OCI-LY1 (cell line): ENCODE data around the gene TRMT61A.

Source experiments
- H2AFZ ChIP-seq: fragments of 200-600 bp; sonication (generic), shearing (Covaris generic); 2 replicates; pipeline ENCODE4 v1.6.0; 2014; ENCODE audit warnings: antibody characterized with exemption, mild to moderate bottlenecking, low read length
- H3F3A ChIP-seq: fragments of 200-600 bp; sonication (generic), shearing (Covaris generic); 2 replicates; pipeline ENCODE4 v1.6.0; 2014; ENCODE audit warnings: mild to moderate bottlenecking, antibody characterized with exemption, low read length, moderate library complexity; ENCODE audit not compliant: insufficient read depth
- H3K27ac ChIP-seq: fragments of 200-600 bp; sonication (generic); 2 replicates; pipeline ENCODE4 v1.5.1; 2014; ENCODE audit warnings: low read length, mixed run types, mild to moderate bottlenecking, low read depth; ENCODE audit not compliant: poor library complexity, severe bottlenecking
- H3K27me3 ChIP-seq: fragments of 200-600 bp; sonication (generic); 2 replicates; pipeline ENCODE4 v1.6.0; 2014; ENCODE audit warnings: antibody characterized with exemption, mild to moderate bottlenecking, low read length, moderate library complexity; ENCODE audit not compliant: insufficient read depth
- H3K36me3 ChIP-seq: fragments of 200-600 bp; sonication (generic); 2 replicates; pipeline ENCODE4 v1.6.1; 2014; ENCODE audit warnings: mild to moderate bottlenecking, antibody characterized with exemption, low read length, moderate library complexity, mixed read lengths; ENCODE audit not compliant: insufficient read depth
- H3K4me1 ChIP-seq: fragments of 200-600 bp; sonication (generic); 2 replicates; pipeline ENCODE4 v1.5.1; 2014; ENCODE audit warnings: mild to moderate bottlenecking, low read length, moderate library complexity; ENCODE audit not compliant: insufficient read depth, severe bottlenecking
- H3K4me2 ChIP-seq: fragments of 200-600 bp; sonication (generic), shearing (Covaris generic); 2 replicates; pipeline ENCODE4 v1.6.1; 2014; ENCODE audit warnings: low read length
- H3K4me3 ChIP-seq: fragments of 200-600 bp; sonication (generic); 2 replicates; pipeline ENCODE4 v1.5.1; 2014; ENCODE audit warnings: low read length, low read depth, mild to moderate bottlenecking, mixed read lengths; ENCODE audit not compliant: poor library complexity, severe bottlenecking
- H3K79me2 ChIP-seq: fragments of 200-600 bp; shearing (Covaris generic); 2 replicates; pipeline ENCODE4 v1.6.1; 2016; ENCODE audit warnings: mixed run types, low read length, mixed read lengths; ENCODE audit not compliant: insufficient read depth
- H3K9ac ChIP-seq: fragments of 200-600 bp; sonication (generic), shearing (Covaris generic); 2 replicates; pipeline ENCODE4 v1.6.1; 2014; ENCODE audit warnings: mild to moderate bottlenecking, low read length, mixed read lengths
- H3K9me2 ChIP-seq: fragments of 200-600 bp; sonication (generic), shearing (Covaris generic); 2 replicates; pipeline ENCODE4 v1.6.1; 2014; ENCODE audit warnings: low read depth, mild to moderate bottlenecking, low read length, mixed read lengths
- H3K9me3 ChIP-seq: fragments of 200-600 bp; shearing (Covaris generic); 2 replicates; pipeline ENCODE4 v1.6.1; 2014; ENCODE audit warnings: low read length, mixed read lengths
- H4K20me1 ChIP-seq: fragments of 200-600 bp; sonication (generic), shearing (Covaris generic); 2 replicates; pipeline ENCODE4 v1.6.0; 2016; ENCODE audit warnings: mild to moderate bottlenecking, low read length; ENCODE audit not compliant: insufficient read depth
- EZH2 ChIP-seq: fragments of 200-600 bp; sonication (generic), shearing (Covaris generic); IDR thresholded peaks from 2 replicates; pipeline ENCODE4 v1.8.0; 2017; ENCODE audit warnings: borderline replicate concordance, mixed run types, mild to moderate bottlenecking, antibody characterized with exemption, low read length, moderate library complexity, mixed read lengths
- TF ChIP-seq, protein P1 (sequence below): fragments of 200-600 bp; sonication (generic), shearing (Covaris generic); IDR thresholded peaks from 2 replicates; pipeline ENCODE4 v1.5.1; 2017; ENCODE audit warnings: mild to moderate bottlenecking, antibody characterized with exemption, low read length, moderate library complexity, mixed read lengths

Gene TRMT61A

DNA sequence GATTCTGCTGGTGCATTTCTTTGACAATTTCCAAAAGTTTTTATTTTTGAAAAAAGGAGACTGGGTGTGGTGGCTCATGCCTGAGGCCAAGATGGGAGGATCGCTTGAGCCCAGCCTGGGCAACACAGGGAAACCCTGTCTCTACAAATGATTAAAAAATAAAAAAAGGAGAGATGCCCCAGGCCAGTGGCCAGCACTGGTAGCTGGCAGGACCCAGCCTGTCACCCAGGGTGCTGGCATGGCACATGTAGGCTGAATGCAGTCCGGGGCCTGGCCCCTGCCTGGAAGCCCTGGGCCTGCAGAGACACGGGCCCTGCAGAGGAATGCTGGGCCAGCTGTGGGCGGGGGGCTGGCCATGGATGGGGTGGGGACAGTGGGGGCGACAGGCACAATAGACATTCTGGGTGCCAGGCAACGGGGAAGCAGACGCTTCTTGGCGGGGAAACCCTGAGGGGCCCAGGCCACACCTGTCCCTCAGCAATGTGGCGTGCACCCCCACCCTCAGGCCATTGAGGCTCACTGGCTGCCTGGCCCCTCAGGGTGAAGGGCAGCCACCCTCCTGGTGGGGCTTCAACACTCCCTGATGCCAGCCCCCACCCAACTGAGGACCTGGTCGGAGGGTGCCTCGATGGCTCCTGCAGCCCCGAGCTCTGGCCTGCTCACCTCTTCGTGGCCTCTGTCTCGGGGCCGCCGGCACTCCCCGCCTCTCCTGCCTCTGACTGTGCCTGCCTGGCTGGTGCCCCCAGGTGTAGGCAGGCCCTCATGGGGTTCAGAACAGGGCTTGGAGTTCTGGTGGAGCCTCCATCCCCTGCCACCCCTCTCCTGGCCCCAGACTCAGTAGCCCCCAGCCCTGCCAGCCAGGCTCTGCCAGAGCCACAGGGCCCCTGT, 12.1 kb downstream of the TRMT61A start:
- Histone ChIP-seq H3K27me3 (0 out of 2 replicates have a peak, but pooled peaks cover 6% of the 10 kb centered on the region), H3K4me1 (no peaks in the 10 kb centered on the region), H3K9me2 (no peaks in the 10 kb centered on the region), H3K4me2 (no peak overlapping the region), H3K4me3 (no peak overlapping the region), H3K79me2 (no peaks in the 10 kb centered on the region), H3K27ac (no peak overlapping the region), H2AFZ (no peak overlapping the region), H3K36me3 (no peaks in the 10 kb centered on the region), H3K9ac (no peak overlapping the region), H3F3A (no peaks in the 10 kb centered on the region), H4K20me1 (no peaks in the 10 kb centered on the region), H3K9me3 (no peaks in the 10 kb centered on the region)
- no peak for TF ChIP-seq EZH2
- TF ChIP-seq, protein P1, sequence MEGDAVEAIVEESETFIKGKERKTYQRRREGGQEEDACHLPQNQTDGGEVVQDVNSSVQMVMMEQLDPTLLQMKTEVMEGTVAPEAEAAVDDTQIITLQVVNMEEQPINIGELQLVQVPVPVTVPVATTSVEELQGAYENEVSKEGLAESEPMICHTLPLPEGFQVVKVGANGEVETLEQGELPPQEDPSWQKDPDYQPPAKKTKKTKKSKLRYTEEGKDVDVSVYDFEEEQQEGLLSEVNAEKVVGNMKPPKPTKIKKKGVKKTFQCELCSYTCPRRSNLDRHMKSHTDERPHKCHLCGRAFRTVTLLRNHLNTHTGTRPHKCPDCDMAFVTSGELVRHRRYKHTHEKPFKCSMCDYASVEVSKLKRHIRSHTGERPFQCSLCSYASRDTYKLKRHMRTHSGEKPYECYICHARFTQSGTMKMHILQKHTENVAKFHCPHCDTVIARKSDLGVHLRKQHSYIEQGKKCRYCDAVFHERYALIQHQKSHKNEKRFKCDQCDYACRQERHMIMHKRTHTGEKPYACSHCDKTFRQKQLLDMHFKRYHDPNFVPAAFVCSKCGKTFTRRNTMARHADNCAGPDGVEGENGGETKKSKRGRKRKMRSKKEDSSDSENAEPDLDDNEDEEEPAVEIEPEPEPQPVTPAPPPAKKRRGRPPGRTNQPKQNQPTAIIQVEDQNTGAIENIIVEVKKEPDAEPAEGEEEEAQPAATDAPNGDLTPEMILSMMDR: no peak

GRCh38 chr14:103541709-103542604, 13.0 kb downstream of the TRMT61A start:
- H3K79me2 ChIP-seq: no peaks in the 10 kb centered on the region
- TF ChIP-seq, protein P1: no peak
- TF ChIP-seq EZH2: no peak
- H3K9me2 ChIP-seq: no peaks in the 10 kb centered on the region
- H3K4me3 ChIP-seq: no peak overlapping the region
- H3K36me3 ChIP-seq: no peaks in the 10 kb centered on the region
- no peak overlapping the region for H2AFZ ChIP-seq
- no peak overlapping the region for H3K27ac ChIP-seq
- H3K9ac ChIP-seq: no peak overlapping the region
- H3F3A ChIP-seq: no peaks in the 10 kb centered on the region
- H3K4me1 ChIP-seq: no peaks in the 10 kb centered on the region
- H3K4me2 ChIP-seq: no peak overlapping the region
- 0 out of 2 replicates have a peak, but pooled peaks cover 6% of the 10 kb centered on the region for H3K27me3 ChIP-seq
- no peaks in the 10 kb centered on the region for H3K9me3 ChIP-seq
- no peaks in the 10 kb centered on the region for H4K20me1 ChIP-seq

DNA sequence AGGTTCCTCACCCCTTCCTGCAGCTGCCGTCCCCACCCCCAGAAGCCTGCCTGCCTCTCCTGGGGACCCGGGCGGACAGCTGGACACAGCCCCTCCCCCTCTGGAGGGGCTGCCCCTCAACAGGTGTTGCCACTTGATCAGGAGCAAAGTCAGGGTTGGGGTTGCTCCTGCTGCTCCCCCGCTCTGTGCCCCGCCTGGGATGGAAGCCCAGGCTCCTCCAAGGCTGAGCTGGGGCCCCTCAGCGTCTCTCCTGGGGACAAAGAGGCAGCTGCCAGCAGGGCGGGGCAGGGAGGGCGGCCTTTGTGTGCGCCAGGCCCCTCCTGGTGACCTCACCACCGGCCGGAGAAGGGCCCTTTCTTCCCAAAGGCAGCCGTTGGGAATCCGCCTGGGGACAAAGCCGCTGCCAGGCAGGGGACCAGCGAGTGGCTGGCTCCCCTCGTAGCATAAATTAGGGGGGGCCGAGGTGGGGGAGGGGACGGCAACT, 13.7 kb downstream of the TRMT61A start:
- Histone ChIP-seq H3K9me2 (no peaks in the 10 kb centered on the region), H3K4me1 (no peaks in the 10 kb centered on the region), H3K9ac (no peak overlapping the region), H3K9me3 (no peaks in the 10 kb centered on the region), H3K4me3 (no peak overlapping the region), H3F3A (no peaks in the 10 kb centered on the region), H3K27me3 (0 out of 2 replicates have a peak, but pooled peaks cover 6% of the 10 kb centered on the region), H4K20me1 (no peaks in the 10 kb centered on the region), H3K36me3 (no peaks in the 10 kb centered on the region), H3K4me2 (no peak overlapping the region), H3K79me2 (no peaks in the 10 kb centered on the region), H2AFZ (no peak overlapping the region), H3K27ac (no peak overlapping the region)
- TF ChIP-seq, protein P1: no peak
- no peak for TF ChIP-seq EZH2
